HEK293 (cell line): Measurements from ENCODE around the gene MOB1B.
"Not testable (repeated sequence)": the region's sequence is repeated elsewhere in the genome, so short reads cannot be mapped to it uniquely, and the experiment has no call there.

ENCODE experiments used
- CTCF ChIA-PET: fragments of 350-600 bp; formaldehyde crosslinking; extraction: SDS; loops from one replicate; lab custom pipeline; 2021; ENCODE audit warnings: antibody characterized with exemption; lab: Yijun Ruan, JAX
- POLR2A ChIA-PET: fragments of 300-600 bp; formaldehyde crosslinking; extraction: SDS; loops from one replicate; lab custom pipeline; 2020; ENCODE audit warnings: antibody characterized with exemption, inconsistent platforms; lab: Yijun Ruan, JAX
- H3K27ac ChIP-seq: fragments of 200-500 bp; sonication (Bioruptor generic); 2 replicates; pipeline ENCODE4 v1.5.1; 2014; ENCODE audit warnings: low read depth, low read length, control low read depth, inconsistent platforms; ENCODE audit errors: extremely low read depth
- H3K36me3 ChIP-seq, 2 experiments: fragments of 200-500 bp in 1 of 2; sonication (Bioruptor generic) in 1 of 2; 1 replicate in 1 of 2; 2 replicates in 1 of 2; pipeline ENCODE4 v1.5.1; 2014 to 2017; ENCODE audit warnings: inconsistent platforms in 2 of 2, low read length in 2 of 2; ENCODE audit not compliant: control insufficient read depth in 2 of 2, insufficient read depth in 1 of 2
- H3K4me1 ChIP-seq: fragments of 200-500 bp; sonication (Bioruptor generic); 2 replicates; pipeline ENCODE4 v1.5.1; 2014; ENCODE audit warnings: mild to moderate bottlenecking, low read length, inconsistent platforms; ENCODE audit not compliant: control insufficient read depth, insufficient read depth
- H3K4me3 ChIP-seq: 2 replicates; pipeline ENCODE4 v1.5.1; 2011; ENCODE audit warnings: low read depth, mild to moderate bottlenecking, control low read depth, low read length, moderate library complexity
- H3K9me3 ChIP-seq: fragments of 200-500 bp; sonication (Bioruptor generic); 2 replicates; pipeline ENCODE4 v1.5.1; 2014; ENCODE audit warnings: low read depth, low read length, inconsistent platforms; ENCODE audit not compliant: control insufficient read depth, insufficient read depth
- FEZF1 ChIP-seq: fragments of 450-650 bp; formaldehyde crosslinking; IDR thresholded peaks from 2 replicates; pipeline ENCODE4 v1.5.1; 2016; ENCODE audit warnings: missing biosample characterization, missing genetic modification characterization
- MYNN ChIP-seq: fragments of 450-650 bp; formaldehyde crosslinking; IDR thresholded peaks from 2 replicates; pipeline ENCODE4 v1.5.1; 2016; ENCODE audit warnings: missing biosample characterization, missing genetic modification characterization, borderline replicate concordance
- REPIN1 ChIP-seq: fragments of 450-650 bp; formaldehyde crosslinking; IDR thresholded peaks from 2 replicates; pipeline ENCODE4 v1.5.1; 2017; ENCODE audit warnings: missing biosample characterization, missing genetic modification characterization, low read depth
- SETDB1 ChIP-seq: IDR thresholded peaks from one replicate; pipeline ENCODE4 v1.6.1; 2017; ENCODE audit warnings: mild to moderate bottlenecking, low read length, moderate library complexity, mixed read lengths; ENCODE audit not compliant: insufficient read length
- ZBTB8A ChIP-seq: fragments of 450-650 bp; formaldehyde crosslinking; IDR thresholded peaks from 2 replicates; pipeline ENCODE4 v1.5.1; 2016; ENCODE audit warnings: missing biosample characterization, missing genetic modification characterization
- ZNF175 ChIP-seq: fragments of 450-650 bp; formaldehyde crosslinking; IDR thresholded peaks from 2 replicates; pipeline ENCODE4 v1.5.1; 2016; ENCODE audit warnings: missing biosample characterization, missing genetic modification characterization
- ZNF311 ChIP-seq: fragments of 450-650 bp; formaldehyde crosslinking; IDR thresholded peaks from 2 replicates; pipeline ENCODE4 v1.5.1; 2017; ENCODE audit warnings: missing biosample characterization, missing genetic modification characterization, borderline replicate concordance
- ZNF324 ChIP-seq: fragments of 450-650 bp; formaldehyde crosslinking; IDR thresholded peaks from 2 replicates; pipeline ENCODE4 v1.5.1; 2016; ENCODE audit warnings: missing biosample characterization, missing genetic modification characterization
- ZNF335 ChIP-seq: fragments of 450-650 bp; formaldehyde crosslinking; conservative IDR thresholded peaks from 2 replicates; pipeline ENCODE4 v1.5.1; 2016; ENCODE audit warnings: missing biosample characterization, missing genetic modification characterization
- ZNF354C ChIP-seq: fragments of 450-650 bp; formaldehyde crosslinking; IDR thresholded peaks from 2 replicates; pipeline ENCODE4 v1.5.1; 2016; ENCODE audit warnings: missing biosample characterization, missing genetic modification characterization, low read depth, borderline replicate concordance
- ZNF416 ChIP-seq: fragments of 450-650 bp; formaldehyde crosslinking; IDR thresholded peaks from 2 replicates; pipeline ENCODE4 v1.5.1; 2016; ENCODE audit warnings: missing biosample characterization, missing genetic modification characterization
- ZNF426 ChIP-seq: fragments of 450-650 bp; formaldehyde crosslinking; IDR thresholded peaks from 2 replicates; pipeline ENCODE4 v1.5.1; 2017; ENCODE audit warnings: missing biosample characterization, missing genetic modification characterization, mild to moderate bottlenecking, inconsistent platforms, moderate library complexity
- ZNF433 ChIP-seq: fragments of 450-650 bp; formaldehyde crosslinking; IDR thresholded peaks from 2 replicates; pipeline ENCODE4 v1.5.1; 2016; ENCODE audit warnings: missing biosample characterization, missing genetic modification characterization, low read depth
- ZNF501 ChIP-seq: fragments of 450-650 bp; formaldehyde crosslinking; IDR thresholded peaks from 2 replicates; pipeline ENCODE4 v1.5.1; 2016; ENCODE audit warnings: missing biosample characterization, missing genetic modification characterization
- ZNF510 ChIP-seq: fragments of 450-650 bp; formaldehyde crosslinking; IDR thresholded peaks from 2 replicates; pipeline ENCODE4 v1.5.1; 2018; ENCODE audit warnings: mild to moderate bottlenecking, missing genetic modification characterization, missing biosample characterization; ENCODE audit not compliant: insufficient replicate concordance
- ZNF707 ChIP-seq: fragments of 450-650 bp; formaldehyde crosslinking; IDR thresholded peaks from 2 replicates; pipeline ENCODE4 v1.5.1; 2016; ENCODE audit warnings: missing biosample characterization, missing genetic modification characterization
- TF ChIP-seq, protein P1 (sequence below): fragments of 450-650 bp; formaldehyde crosslinking; IDR thresholded peaks from 2 replicates; pipeline ENCODE4 v1.5.1; 2017; ENCODE audit warnings: missing biosample characterization, missing genetic modification characterization
- TF ChIP-seq, protein P2 (sequence below): fragments of 450-650 bp; formaldehyde crosslinking; IDR thresholded peaks from 2 replicates; pipeline ENCODE4 v1.5.1; 2016; ENCODE audit warnings: missing biosample characterization, missing genetic modification characterization

MOB1B gene

DNA sequence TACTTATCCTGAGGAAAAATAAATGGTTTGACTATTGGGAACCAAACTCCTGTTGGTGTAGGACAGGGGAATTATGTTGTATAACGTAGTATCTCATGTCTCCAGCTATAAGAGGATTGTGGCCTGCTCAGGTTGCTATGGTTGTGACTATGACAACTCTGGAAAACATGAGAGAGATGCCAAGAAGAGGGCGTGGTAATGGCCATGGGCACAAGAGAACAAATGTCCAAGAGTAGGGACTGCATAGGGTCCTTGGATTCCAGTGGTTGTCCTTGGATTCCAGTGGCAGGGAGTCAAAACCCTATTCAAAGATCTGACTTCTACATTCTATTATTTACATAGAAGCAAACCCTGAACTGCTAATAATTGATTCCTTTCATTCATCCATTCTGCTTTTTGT lies 6.8 kb upstream of the MOB1B start:
- Histone ChIP-seq H3K4me3 (no peak overlapping the region), H3K36me3 (no peaks in the 10 kb centered on the region), H3K9me3 (no peaks in the 10 kb centered on the region), H3K27ac (no peak overlapping the region), H3K4me1 (no peaks in the 10 kb centered on the region)
- CTCF ChIA-PET: no interaction called here
- TF ChIP-seq ZNF426 (tag by site-specific recombination) (no peak), ZNF707 (tag by site-specific recombination) (no peak)
- TF ChIP-seq, protein P1, sequence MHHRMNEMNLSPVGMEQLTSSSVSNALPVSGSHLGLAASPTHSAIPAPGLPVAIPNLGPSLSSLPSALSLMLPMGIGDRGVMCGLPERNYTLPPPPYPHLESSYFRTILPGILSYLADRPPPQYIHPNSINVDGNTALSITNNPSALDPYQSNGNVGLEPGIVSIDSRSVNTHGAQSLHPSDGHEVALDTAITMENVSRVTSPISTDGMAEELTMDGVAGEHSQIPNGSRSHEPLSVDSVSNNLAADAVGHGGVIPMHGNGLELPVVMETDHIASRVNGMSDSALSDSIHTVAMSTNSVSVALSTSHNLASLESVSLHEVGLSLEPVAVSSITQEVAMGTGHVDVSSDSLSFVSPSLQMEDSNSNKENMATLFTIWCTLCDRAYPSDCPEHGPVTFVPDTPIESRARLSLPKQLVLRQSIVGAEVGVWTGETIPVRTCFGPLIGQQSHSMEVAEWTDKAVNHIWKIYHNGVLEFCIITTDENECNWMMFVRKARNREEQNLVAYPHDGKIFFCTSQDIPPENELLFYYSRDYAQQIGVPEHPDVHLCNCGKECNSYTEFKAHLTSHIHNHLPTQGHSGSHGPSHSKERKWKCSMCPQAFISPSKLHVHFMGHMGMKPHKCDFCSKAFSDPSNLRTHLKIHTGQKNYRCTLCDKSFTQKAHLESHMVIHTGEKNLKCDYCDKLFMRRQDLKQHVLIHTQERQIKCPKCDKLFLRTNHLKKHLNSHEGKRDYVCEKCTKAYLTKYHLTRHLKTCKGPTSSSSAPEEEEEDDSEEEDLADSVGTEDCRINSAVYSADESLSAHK (tag by site-specific recombination): no peak
- POLR2A ChIA-PET: no interaction called here

DNA sequence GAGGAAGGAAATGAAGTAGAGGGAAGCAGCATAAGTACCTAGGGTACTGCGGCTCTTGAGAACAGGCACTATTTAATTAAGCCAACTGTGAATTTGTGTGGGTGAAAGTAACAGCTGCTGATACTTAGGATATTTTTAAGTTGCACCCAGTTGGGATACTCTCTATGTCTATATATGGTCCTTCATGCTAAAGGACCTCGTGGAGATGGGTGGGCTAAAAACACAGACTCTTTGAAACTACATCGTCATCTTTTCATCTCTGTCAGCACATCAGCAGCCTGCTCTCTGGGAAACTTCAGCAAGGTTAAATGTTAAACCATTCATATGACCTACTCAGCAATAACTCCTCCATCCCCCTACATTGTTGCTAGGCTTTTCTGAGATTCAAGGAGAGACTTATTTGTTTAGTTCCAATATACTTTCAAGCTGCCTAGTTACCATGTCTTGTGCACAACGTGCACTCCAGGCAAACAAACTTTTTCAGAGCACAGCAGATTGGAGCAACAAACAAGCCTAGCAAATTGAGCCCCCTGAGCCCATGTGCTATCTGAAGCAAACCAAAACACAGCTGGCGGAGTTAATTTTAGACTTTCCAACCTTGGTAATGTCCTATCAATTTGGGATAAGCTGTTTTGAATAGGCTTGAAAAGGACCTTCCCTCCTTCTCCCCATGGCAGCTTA lies 6.2 kb upstream of the MOB1B start:
- no peak for TF ChIP-seq ZNF501 (tag by site-specific recombination)
- TF ChIP-seq ZNF354C (tag by site-specific recombination): no peak
- TF ChIP-seq REPIN1: no peak
- TF ChIP-seq SETDB1: no peak
- POLR2A ChIA-PET: no interaction called here
- no peak overlapping the region for H3K27ac ChIP-seq
- no peaks in the 10 kb centered on the region for H3K4me1 ChIP-seq
- H3K36me3 ChIP-seq: no peaks in the 10 kb centered on the region
- H3K4me3 ChIP-seq: no peak overlapping the region
- no peaks in the 10 kb centered on the region for H3K9me3 ChIP-seq
- CTCF ChIA-PET: no interaction called here

DNA sequence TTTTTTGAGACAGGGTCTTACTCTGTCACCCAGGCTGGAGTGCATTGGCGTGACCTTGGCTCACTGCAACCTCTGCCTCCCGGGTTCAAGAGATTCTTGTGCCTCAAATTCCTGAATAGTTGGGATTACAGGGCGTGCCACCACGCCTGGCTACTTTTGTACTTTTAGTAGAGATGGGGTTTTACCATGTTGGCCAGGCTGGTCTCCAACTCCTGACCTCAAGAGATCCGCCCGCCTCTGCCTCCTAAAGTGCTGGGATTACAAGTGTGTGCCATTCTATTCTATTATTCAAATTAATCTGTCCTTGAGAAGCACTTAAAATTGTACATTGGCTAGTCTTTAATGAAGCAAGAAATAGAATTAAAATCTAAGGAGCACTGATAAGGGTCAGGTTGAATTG lies 3.6 kb upstream of the MOB1B start:
- H3K36me3 ChIP-seq, H3K4me1 ChIP-seq, POLR2A ChIA-PET, H3K27ac ChIP-seq, CTCF ChIA-PET, H3K9me3 ChIP-seq, H3K4me3 ChIP-seq: not testable (repeated sequence)

DNA sequence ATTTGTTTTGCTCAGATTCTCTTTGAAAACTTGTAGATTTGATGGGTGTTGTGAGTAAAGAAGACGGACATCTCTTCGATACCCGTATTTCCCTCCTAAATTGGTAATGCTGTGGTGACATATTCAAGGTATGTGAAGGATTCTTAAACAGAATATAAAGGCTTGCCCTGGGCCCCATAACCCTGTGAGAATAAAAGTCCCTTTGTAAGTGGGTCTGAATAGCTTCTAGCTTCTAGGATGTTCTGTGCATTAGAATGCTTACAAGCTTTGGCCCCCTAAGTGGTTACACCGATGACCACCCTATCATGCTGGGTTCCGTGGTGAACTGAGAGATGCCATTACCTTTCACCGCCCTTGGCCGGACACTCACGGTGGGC lies 574 bp upstream of the MOB1B start:
- POLR2A ChIA-PET: interaction anchor here (0.8 to 2.7 kb wide), 3 partner anchors 62 to 196 kb away, joined by 3 to 16 read pairs (median 9); partner anchors contain the start of genes DCK and GRSF1

DNA sequence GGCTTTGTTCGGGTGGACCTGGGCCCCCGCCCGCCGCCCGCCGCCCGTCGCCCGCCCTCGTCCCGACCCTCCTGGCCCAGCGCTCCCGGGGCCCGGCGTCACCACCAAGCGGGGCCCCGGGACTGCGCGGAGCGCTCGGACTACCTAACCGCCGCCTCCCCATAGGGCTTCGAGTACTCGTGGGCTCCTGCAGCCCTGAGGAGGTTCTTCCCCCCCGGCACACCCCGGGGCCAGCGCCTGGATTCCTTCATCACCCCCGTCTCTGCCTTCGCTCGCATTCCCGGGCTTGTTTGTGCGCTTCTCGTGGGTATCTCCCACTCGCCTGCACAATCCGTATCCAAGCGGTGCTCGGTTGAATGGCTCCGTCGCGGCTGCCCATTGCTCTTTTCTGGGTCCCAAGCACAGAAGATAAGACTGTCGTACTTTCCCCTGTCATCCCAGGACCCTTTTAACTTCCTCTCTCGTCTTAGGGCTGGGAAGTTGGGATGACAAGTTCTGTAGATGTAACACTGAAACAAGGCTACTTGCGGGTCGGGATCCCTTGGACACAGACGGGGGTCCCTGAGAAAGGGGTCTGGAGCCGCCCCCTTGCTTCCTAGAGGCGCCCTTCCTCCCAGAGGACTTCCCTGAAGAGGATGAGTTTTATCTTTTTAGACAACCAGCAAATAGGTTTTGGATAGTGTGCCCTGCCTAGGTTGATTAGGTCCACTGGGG lies 565 bp downstream of the MOB1B start:
- Histone ChIP-seq H3K36me3 (peaks cover 0 to 23% of the 10 kb centered on the region in 2 experiments; a peak in 2 of 3 replicates), H3K27ac (peak overlapping the region; percentile 55; the same call in 1 of the 2 replicates), H3K4me1 (no peaks in the 10 kb centered on the region), H3K4me3 (peak overlapping the region; percentile 82), H3K9me3 (no peaks in the 10 kb centered on the region)
- POLR2A ChIA-PET: interaction anchor here (0.8 to 2.7 kb wide), 4 partner anchors 63 to 198 kb away, joined by 3 to 16 read pairs (median 8); partner anchors contain the start of genes DCK and GRSF1
- CTCF ChIA-PET: no interaction called here
- TF ChIP-seq FEZF1 (peak; percentile 77), ZNF433 (no peak), ZNF311 (tag by site-specific recombination) (no peak), ZBTB8A (peak; percentile 8), ZNF335 (tag by site-specific recombination) (peak; percentile 74), ZNF416 (no peak)
- TF ChIP-seq, protein P2, sequence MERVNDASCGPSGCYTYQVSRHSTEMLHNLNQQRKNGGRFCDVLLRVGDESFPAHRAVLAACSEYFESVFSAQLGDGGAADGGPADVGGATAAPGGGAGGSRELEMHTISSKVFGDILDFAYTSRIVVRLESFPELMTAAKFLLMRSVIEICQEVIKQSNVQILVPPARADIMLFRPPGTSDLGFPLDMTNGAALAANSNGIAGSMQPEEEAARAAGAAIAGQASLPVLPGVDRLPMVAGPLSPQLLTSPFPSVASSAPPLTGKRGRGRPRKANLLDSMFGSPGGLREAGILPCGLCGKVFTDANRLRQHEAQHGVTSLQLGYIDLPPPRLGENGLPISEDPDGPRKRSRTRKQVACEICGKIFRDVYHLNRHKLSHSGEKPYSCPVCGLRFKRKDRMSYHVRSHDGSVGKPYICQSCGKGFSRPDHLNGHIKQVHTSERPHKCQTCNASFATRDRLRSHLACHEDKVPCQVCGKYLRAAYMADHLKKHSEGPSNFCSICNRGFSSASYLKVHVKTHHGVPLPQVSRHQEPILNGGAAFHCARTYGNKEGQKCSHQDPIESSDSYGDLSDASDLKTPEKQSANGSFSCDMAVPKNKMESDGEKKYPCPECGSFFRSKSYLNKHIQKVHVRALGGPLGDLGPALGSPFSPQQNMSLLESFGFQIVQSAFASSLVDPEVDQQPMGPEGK (tag by site-specific recombination): no peak

More for the DNA sequence above, 574 bp upstream of the MOB1B start:
- TF ChIP-seq ZNF510 (tag by site-specific recombination): no peak
- TF ChIP-seq ZNF175: no peak
- TF ChIP-seq MYNN (tag by site-specific recombination): peak; percentile 85
- TF ChIP-seq ZNF324 (tag by site-specific recombination): no peak
- TF ChIP-seq, all 188 proteins: peak for 1
- Histone ChIP-seq H3K9me3 (no peaks in the 10 kb centered on the region), H3K4me3 (peak overlapping the region; percentile 82), H3K36me3 (peaks cover 0 to 18% of the 10 kb centered on the region in 2 experiments; a peak in 2 of 3 replicates), H3K4me1 (no peaks in the 10 kb centered on the region), H3K27ac (peak overlapping the region; percentile 19; the same call in 1 of the 2 replicates)
- CTCF ChIA-PET: no interaction called here
